Erythroblast (primary cell): Measurements from ENCODE around the gene HS3ST5.

Source experiments
- GATA1 ChIP-seq: IDR thresholded peaks from 2 replicates; pipeline ENCODE4 v1.6.1; 2011; ENCODE audit warnings: low read depth, mild to moderate bottlenecking, control low read depth, low read length, moderate library complexity
- POLR2A ChIP-seq: IDR thresholded peaks from 2 replicates; pipeline ENCODE4 v1.6.1; 2011; ENCODE audit warnings: mild to moderate bottlenecking, low read length

- TF ChIP-seq POLR2A (no peak), GATA1 (no peak)
Observed at GRCh38 chr6:114140416-114140815, 202.4 kb downstream of the HS3ST5 start.
